MCF 10A (cell line): ENCODE results near the gene GRM7. TPM values are rescaled to one million over a fixed set of nuclear protein-coding genes. Genes with fewer than 3 reads are reported as not detected.

Experiments
- BruUV-seq: library from RNA; stranded (reverse); fragments of 400-500 nt; replicated peaks from 2 replicates; lab custom pipeline; 2021; lab: Mats Ljungman, UMichigan
- CTCF ChIA-PET: fragments of 300-600 bp; sonication (Branson Sonifier 250); formaldehyde crosslinking; extraction: SDS; loops from one replicate; lab custom pipeline; 2021; ENCODE audit warnings: antibody characterized with exemption, inconsistent platforms; lab: Yijun Ruan, JAX
- POLR2A ChIA-PET: fragments of 300-600, 350-650 bp; sonication (Branson Sonifier 250); formaldehyde crosslinking; extraction: SDS; loops from one replicate; lab custom pipeline; 2020; ENCODE audit warnings: antibody characterized with exemption, inconsistent platforms; lab: Yijun Ruan, JAX
- DNase-seq: peaks from one replicate; pipeline ENCODE4 v3.0.0-alpha.2; 2018; ENCODE audit not compliant: unreplicated experiment
- H3K27ac Mint-ChIP-seq: one replicate; pipeline ENCODE4 v1.8.0; 2022; ENCODE audit warnings: mild to moderate bottlenecking, low read depth, mixed read lengths; ENCODE audit not compliant: unreplicated experiment
- H3K27me3 Mint-ChIP-seq: one replicate; pipeline ENCODE4 v1.8.0; 2022; ENCODE audit warnings: mixed read lengths; ENCODE audit not compliant: insufficient read depth, unreplicated experiment
- H3K36me3 Mint-ChIP-seq: one replicate; pipeline ENCODE4 v1.8.0; 2022; ENCODE audit warnings: mild to moderate bottlenecking, moderate library complexity, mixed read lengths; ENCODE audit not compliant: insufficient read depth, unreplicated experiment
- H3K4me1 Mint-ChIP-seq: one replicate; pipeline ENCODE4 v1.8.0; 2022; ENCODE audit warnings: mixed read lengths; ENCODE audit not compliant: insufficient read depth, unreplicated experiment
- H3K4me3 Mint-ChIP-seq: one replicate; pipeline ENCODE4 v1.8.0; 2022; ENCODE audit warnings: mild to moderate bottlenecking, moderate library complexity, mixed read lengths; ENCODE audit not compliant: unreplicated experiment
- H3K9me3 Mint-ChIP-seq: one replicate; pipeline ENCODE4 v1.8.0; 2022; ENCODE audit warnings: mixed read lengths; ENCODE audit not compliant: unreplicated experiment
- intact Hi-C: fragments of 100-400 bp; cut with micrococcal nuclease; formaldehyde crosslinking; loops from 2 replicates; pipeline ENCODE4 v1.14.1; 2022
- total RNA-seq: library from RNA; stranded (reverse); gene quantifications from 2 replicates; pipeline ENCODE4 v1.2.3, GENCODE V29; 2022
- TF ChIP-seq, protein P1 (sequence below): fragments of 200-600 bp; IDR thresholded peaks from one replicate; pipeline ENCODE4 v1.8.0; 2022; ENCODE audit warnings: antibody characterized with exemption, mild to moderate bottlenecking; ENCODE audit not compliant: unreplicated experiment

The GRM7 gene
- total RNA-seq, 1 experiment from 2014 or later: not detected

- intact Hi-C loops: no loop called here
- ChIA-PET CTCF (interaction anchor here (0.6 to 1.7 kb wide), 12 partner anchors 10 to 419 kb away, joined by 3 to 9 read pairs (median 3); no protein-coding TSS in a partner anchor), POLR2A (no interaction called here)
- no peak overlapping the region for H3K27ac Mint-ChIP-seq
- DNase-seq: peak; percentile 45
- no TSS peak for BruUV-seq
- H3K36me3 Mint-ChIP-seq: no peaks in the 10 kb centered on the region
- peaks cover 9% of the 10 kb centered on the region for H3K4me1 Mint-ChIP-seq
- peaks cover 7% of the 10 kb centered on the region for H3K9me3 Mint-ChIP-seq
- TF ChIP-seq, protein P1, sequence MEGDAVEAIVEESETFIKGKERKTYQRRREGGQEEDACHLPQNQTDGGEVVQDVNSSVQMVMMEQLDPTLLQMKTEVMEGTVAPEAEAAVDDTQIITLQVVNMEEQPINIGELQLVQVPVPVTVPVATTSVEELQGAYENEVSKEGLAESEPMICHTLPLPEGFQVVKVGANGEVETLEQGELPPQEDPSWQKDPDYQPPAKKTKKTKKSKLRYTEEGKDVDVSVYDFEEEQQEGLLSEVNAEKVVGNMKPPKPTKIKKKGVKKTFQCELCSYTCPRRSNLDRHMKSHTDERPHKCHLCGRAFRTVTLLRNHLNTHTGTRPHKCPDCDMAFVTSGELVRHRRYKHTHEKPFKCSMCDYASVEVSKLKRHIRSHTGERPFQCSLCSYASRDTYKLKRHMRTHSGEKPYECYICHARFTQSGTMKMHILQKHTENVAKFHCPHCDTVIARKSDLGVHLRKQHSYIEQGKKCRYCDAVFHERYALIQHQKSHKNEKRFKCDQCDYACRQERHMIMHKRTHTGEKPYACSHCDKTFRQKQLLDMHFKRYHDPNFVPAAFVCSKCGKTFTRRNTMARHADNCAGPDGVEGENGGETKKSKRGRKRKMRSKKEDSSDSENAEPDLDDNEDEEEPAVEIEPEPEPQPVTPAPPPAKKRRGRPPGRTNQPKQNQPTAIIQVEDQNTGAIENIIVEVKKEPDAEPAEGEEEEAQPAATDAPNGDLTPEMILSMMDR: peak; percentile 54
- H3K4me3 Mint-ChIP-seq: no peak overlapping the region
- H3K27me3 Mint-ChIP-seq: no peaks in the 10 kb centered on the region
These were observed 283.9 kb downstream of the GRM7 start for GRCh38 chr3:7144697-7145308.

DNA sequence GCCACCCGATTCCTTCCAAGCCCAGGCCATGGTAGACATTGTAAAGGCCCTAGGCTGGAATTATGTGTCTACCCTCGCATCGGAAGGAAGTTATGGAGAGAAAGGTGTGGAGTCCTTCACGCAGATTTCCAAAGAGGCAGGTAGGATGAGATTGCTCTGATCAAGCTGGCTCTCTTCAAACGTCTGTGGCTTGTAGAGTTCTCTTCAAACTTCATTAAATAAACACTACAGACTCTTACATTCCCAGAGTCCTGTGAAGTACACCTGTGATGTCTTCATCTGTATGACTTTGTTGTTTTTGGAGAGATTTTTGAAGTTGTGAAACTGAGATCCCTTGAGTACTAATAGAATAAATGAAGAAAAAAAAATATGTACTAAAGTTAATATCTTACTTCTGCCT, 285.6 kb downstream of the GRM7 start:
- Mint-ChIP-seq H3K4me1 (peaks cover 9% of the 10 kb centered on the region), H3K27ac (no peak overlapping the region), H3K36me3 (no peaks in the 10 kb centered on the region), H3K27me3 (no peaks in the 10 kb centered on the region), H3K9me3 (peaks cover 7% of the 10 kb centered on the region), H3K4me3 (no peak overlapping the region)
- POLR2A ChIA-PET: no interaction called here
- CTCF ChIA-PET: no interaction called here
- intact Hi-C loops: no loop called here
- DNase-seq: no peak
- BruUV-seq: no TSS peak
- TF ChIP-seq, protein P1: no peak

GRCh38 chr3:7158516-7158915, 297.6 kb downstream of the GRM7 start:
- Mint-ChIP-seq H3K36me3 (no peaks in the 10 kb centered on the region), H3K9me3 (no peaks in the 10 kb centered on the region), H3K27me3 (no peaks in the 10 kb centered on the region), H3K4me3 (no peak overlapping the region), H3K27ac (no peak overlapping the region), H3K4me1 (peaks cover 4% of the 10 kb centered on the region)
- intact Hi-C loops: no loop called here
- TF ChIP-seq, protein P1: no peak
- CTCF ChIA-PET: interaction anchor here (0.5 to 1.9 kb wide), 4 partner anchors 13 to 119 kb away, joined by 4 to 7 read pairs (median 4); no protein-coding TSS in a partner anchor
- BruUV-seq: no TSS peak
- POLR2A ChIA-PET: interaction anchor here (1.0 kb wide), 1 partner anchor 18 kb away, joined by 3 read pairs; no protein-coding TSS in a partner anchor
- DNase-seq: no peak

- no peaks in the 10 kb centered on the region for H3K27me3 Mint-ChIP-seq
- no peaks in the 10 kb centered on the region for H3K36me3 Mint-ChIP-seq
- ChIA-PET CTCF (no interaction called here), POLR2A (no interaction called here)
- no peaks in the 10 kb centered on the region for H3K9me3 Mint-ChIP-seq
- TF ChIP-seq, protein P1: no peak
- no peak for DNase-seq
- no peak overlapping the region for H3K27ac Mint-ChIP-seq
- peaks cover 4% of the 10 kb centered on the region for H3K4me1 Mint-ChIP-seq
- intact Hi-C loops: no loop called here
- no TSS peak for BruUV-seq
- no peak overlapping the region for H3K4me3 Mint-ChIP-seq
These were observed 299.8 kb downstream of the GRM7 start for GRCh38 chr3:7160689-7161088.
